ENCODE measurements around the gene TAF7L.
"Not testable (repeated sequence)": the region's sequence is repeated elsewhere in the genome, so short reads cannot be mapped to it uniquely, and the experiment has no call there.

The TAF7L gene, protein sequence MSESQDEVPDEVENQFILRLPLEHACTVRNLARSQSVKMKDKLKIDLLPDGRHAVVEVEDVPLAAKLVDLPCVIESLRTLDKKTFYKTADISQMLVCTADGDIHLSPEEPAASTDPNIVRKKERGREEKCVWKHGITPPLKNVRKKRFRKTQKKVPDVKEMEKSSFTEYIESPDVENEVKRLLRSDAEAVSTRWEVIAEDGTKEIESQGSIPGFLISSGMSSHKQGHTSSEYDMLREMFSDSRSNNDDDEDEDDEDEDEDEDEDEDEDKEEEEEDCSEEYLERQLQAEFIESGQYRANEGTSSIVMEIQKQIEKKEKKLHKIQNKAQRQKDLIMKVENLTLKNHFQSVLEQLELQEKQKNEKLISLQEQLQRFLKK

DNA sequence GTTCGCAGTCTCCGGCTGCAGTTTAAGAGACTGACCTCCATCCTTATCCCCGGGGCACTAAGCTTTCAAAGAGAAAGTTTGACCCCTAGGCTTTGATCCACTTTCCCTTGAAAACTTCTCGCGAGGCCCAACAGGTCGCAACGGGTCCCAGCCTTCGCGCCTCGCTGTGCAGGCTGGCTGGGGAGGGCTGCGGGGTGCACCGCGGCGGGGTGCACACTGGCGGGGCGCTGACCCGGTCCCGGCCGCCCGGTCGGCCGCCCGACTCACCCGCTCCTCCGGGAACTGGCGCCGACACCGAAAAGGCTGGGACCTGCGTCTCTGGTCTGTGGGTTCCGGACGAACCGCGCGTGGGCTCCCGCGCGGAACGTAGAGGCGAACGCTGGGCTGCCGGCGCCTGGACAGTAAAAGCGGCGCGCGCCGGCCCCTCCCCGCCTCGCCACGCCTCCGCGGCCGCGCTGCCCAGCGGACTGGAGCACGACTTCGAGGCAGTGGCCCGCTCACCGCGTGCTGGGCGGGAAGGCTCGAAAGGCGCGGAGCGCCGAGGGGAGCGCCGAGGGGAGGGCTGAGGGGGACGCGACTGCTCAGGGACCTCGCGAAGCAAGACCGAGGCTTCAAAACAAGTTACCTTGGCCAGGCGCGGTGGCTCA, at the start of gene TAF7L:
TSS of gene TAF7L (minus strand) at position 378 of the 647 bp plus-strand sequence. CDS start 3,791 bp downstream, outside the sequence.
- peak in 1 of 2 experiments; percentile 4 for DNase-seq

DNA sequence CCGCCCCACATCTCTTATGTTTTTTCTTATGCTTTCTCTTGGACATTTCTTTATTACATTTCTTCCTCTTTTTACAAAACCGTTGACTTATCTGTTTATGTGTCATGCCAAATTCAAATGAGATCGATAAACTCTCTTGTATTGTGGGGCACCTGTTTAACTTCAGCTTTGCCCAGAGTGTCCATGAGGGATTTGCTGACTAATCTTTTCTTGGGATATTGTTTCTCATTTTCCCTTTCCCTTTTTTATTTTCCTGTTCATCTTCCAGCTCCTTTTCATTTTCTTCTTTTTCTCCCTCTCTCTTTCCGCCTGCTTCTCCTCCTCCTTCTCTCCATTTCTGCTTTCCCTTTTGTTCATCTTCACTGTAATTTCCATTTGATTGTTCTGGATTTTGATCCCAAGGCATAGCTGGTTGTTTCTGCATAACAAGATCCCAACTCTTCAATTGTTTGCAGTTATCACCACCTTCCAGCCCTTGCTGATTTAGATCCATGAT, 46.7 kb upstream of the TAF7L start:
- DNase-seq = no peak

DNA sequence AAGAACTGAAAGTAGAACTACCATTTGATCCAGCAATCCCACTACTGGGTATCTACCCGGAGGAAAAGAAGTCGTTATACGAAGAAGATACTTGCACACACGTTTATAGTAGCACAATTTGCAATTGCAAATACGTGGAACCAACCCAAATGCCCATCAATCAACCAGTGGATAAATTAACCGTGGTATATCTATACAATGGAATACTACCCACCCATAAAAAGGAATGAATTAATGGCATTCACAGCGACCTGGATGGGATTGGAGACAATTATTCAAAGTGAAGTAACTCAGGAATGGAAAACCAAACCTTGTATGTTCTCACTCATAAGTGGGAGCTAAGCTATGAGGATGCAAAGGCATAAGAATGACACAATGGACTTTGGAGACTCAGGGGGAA, 43.2 kb upstream of the TAF7L start:
- not testable (repeated sequence) for DNase-seq

DNA sequence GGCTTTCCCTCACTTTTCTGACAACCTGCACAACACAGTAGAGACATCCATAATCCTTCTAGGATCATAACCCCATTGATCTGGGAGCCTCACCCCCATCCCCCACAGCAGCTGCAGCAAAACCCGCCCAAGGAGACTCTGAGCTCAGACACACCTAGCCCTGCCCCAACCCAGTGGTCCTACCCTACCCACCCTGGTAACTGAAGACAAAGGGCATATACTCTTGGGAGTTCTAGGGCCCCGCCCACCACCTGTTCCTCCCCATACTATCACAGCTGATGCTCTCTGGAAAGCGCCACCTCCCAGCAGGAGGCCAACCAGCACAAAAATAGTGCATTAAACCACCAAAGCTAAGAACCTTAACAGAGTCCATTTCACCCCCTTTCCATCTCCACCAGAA, 35.5 kb upstream of the TAF7L start:
- DNase-seq = not testable (repeated sequence)

DNA sequence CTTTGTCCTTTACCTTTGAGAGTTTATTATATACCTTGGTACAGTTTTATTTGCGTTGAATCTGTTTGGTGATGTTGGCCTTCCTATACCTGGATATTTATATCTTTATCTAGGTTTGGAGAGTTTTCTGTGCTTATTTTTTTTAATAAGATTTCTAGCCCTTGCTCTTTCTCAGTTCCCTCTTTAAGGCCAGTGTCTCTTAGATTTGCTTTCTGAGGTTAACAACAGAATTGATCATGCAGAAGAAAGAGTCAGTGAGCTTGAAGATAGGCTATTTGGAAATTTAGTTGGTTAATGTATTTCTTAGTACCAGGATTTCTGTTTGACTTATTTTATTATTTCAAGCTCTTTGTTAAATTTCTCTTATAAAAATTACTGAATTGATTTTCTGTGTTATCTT, 12.7 kb upstream of the TAF7L start:
- DNase-seq = no peak

DNA sequence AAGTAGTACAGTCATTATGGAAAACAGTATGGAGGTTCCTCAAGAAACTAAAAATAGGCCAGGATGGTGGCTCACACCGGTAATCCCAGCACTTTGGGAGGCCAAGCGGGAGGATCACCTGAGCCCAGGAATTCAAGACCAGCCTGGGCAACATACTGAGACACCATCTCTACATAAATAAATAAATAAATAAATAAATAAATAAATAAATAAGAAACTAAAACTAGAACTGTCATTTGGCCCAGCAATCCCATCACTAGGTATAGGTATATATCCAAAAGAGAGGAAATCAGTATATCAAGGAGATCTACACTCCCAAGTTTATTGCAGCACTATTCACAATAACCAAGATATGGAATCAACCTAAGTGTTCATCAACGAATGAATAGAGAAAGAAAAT, 4.5 kb upstream of the TAF7L start:
- DNase-seq = not testable (repeated sequence)

DNA sequence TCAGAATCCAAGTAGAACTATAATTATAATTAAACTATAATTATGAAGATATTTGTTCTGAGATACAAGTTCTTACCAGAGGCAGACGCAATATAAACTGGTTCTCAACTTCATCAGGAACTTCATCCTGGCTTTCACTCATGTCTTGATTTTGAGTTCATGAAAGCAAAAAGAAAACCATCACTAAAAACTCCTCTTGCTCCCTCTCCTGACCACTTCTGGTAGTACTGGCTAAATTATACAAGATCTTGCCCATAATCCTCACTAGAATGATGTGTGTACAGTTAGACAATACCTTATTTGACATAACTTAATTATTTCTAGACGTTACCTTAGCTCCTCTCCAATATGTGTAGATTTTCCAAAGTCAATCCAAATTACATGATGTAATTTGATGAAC, 3.7 kb downstream of the TAF7L start:
- DNase-seq = peak; percentile 12 to 61

DNA sequence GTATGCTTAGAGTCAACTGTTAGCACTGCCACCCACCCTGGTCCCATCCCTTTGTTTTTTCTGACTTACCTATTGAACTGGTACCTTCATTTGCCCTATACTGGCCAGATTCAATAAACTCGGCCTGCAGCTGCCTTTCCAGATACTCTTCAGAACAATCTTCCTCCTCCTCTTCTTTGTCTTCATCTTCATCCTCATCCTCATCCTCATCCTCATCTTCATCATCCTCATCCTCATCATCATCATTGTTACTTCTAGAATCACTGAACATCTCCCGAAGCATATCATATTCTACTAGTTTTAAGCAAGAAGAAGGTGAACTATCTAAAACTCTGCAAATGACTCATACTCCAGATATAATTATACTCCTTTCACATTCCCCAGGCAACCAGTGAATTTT, 14.9 kb downstream of the TAF7L start:
- no peak for DNase-seq

DNA sequence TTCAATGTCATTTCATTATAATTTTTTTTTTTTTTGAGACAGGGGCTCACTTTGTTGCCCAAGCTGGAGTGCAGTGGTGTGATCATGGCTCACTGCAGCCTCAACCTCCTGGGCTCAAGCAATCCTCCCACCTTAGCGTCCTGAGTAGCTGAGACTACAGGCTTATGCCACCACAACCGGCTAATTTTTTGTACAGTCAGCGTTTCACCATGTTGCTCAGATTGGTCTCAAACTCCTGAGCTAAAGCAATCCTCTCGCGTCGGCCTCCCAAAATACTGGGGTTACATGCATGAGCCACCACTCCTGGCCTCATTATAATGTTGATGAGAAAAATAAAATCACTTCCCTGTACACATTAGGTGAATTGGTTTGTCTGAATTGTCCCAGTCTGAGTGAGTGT, 16.9 kb downstream of the TAF7L start:
- DNase-seq = no peak

DNA sequence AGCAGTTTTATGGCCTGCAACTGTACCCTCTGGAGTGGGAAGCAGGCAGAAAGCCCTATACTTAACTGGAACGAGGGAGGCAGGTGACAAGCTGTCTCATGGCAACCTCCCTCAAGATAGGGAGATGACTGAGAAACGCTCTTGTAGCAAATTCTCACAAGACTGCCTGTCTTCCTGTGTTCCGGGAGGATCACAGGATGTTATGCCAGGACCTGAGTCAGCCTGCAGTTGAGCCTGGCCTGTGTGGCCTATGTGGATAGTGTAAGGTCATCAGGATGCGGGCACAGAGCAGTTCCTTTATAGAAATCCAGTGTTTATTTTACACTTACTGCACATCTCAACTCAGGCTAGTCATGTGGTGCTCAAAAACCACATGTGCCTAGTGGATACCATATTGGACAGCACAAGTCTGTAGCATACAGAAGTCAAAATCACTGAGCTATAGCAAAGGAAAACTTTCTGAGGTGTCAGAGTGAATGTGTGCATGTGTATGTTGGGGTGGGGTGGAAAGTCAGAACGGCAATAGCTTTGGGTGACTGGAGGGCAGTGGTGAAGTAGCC, 25.2 kb downstream of the TAF7L start:
- no peak for DNase-seq

DNA sequence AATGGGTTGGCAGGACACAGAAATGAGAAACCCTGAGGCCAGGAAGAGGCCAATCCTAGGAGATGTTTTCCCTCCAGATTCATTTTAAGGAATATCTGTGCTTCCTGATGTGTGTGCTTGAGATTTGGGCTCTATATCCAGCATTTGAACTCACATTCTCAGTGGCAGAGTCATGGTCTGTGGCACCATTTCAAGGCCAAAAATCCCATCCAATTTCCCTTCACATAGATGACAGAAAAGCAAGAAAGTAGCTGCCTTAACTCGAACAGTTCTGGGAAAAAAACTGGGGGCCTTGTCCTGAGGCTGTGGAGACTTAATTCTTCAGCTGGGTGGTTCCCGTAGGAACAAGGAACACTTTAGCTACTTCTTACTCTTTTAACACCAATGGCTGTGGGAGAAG, 27.4 kb downstream of the TAF7L start:
- DNase-seq = no peak

DNA sequence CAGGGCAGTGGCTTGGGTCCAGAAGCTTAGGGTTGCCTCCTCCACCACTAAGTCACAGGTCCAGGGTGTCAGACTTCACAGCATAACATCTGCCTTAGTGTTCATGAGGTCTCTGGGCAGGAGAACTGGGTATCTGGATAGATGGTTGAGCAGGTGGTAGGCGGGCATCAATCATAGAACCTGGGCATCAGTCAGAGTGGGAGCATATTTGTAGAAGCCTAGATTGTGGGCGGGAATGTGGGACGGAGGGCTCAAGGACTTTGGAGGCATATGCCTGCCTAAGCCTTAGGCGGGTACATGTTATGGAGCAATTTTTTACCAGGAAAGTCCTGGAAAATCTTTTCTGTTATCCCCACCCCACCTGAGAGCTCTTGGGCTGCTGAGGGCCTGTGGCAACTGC, 28.5 kb downstream of the TAF7L start:
- no peak for DNase-seq

DNA sequence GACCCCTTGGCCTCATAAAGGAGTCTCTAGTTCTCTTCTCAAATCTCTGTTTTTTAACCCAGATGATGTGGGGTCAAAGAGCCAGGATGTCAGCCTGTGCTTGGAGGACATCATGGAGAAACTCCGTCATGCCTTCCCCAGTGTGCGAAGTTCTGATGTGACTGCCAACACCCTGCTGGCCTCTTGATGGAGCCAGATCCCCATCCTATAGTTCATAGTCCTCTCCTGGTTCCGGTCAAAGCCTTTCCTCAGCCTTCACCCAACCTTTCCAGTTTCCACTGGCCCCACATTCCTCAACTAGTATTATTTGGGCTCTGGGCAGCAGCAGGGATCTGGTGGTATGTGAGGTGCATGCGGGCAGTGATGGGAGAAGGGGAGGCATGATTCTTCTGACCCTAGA, 30.7 kb downstream of the TAF7L start:
- DNase-seq = peak; percentile 7 to 48

DNA sequence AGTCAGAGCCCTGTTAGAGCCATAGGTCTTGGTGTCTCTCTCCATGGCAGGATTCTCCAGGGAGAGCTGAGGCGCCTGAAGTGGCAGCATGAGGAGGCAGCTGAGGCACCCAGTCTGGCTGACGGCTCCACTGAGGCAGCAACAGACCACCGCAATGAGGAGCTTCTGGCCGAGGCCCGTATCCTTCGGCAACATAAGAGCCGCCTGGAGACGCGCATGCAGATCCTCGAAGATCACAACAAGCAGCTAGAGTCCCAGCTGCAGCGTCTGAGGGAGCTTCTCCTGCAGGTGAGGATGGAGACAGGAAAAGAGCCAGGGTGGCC, 32.9 kb downstream of the TAF7L start:
- no peak for DNase-seq

DNA sequence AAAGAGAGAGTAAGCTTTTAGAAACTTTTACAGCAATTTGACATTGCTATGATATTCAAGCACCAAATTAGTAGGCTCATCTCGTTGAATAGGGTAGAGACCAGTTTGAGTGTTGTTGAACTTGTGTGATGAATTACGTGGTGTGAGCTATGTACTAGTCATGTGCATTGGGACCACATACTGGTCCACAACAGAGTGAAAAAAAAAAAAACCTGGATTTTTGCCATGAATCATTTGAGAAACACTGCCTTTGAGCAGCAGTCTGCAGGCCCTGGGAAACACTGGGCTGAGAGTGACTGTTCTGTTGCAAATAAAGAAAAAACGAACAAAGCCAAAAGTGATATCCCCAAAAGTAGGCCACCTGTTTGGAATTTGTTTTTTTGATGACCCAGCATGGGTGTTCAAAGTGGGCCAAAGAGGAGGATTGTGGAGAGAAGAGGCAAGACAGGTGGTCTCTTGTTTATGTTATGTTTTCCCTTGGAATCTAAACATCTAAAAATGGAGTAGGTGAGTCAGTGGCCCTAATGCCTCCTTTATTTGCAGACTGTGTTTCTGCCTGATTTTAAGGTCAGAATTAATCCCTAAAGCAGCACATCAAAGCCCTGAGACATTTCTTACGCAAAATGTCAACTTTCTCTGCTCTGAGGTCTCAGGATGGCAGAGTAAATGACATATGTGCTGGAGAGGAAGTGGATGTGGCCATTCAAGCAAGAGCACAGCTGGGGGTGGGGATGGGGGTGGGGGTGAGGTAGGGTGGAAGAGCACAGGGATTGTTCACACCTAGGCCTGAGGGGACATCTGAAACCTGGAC, 33.5 kb downstream of the TAF7L start:
- no peak for DNase-seq

DNA sequence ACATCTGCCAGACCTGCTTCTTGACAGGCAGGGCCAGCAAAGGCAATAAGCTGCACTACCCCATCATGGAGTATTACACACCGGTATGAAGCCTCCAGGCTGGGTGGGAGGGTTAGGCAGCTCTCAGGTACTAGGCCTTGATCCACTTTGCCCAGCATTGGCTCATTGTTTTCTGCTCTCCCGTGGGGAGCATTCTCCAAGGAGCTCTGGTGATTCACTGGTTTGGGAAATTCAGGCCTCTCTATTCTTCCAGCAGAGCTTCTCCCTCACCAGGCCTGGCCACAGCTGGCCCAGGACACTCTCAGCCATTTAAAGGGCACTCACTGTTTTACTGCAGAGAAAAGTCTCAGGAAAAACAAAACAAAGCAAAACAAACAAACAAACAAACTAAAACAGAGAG, 38.5 kb downstream of the TAF7L start:
- DNase-seq = no peak

DNA sequence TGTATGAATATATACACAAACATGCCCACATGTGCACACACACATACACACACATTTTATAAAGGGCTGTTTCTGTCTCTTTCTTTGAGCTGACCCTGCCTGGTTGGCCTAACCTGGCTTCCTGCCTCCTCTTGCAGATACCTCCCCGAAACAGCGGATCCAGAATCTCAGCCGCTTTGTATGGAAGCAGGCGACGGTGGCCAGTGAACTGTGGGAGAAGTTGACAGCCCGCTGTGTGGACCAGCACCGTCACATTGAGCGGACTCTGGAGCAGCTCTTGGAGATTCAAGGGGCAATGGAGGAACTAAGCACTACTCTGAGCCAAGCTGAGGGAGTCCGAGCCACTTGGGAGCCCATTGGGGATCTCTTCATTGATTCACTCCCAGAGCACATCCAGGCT, 49.6 kb downstream of the TAF7L start:
- no peak for DNase-seq

DNA sequence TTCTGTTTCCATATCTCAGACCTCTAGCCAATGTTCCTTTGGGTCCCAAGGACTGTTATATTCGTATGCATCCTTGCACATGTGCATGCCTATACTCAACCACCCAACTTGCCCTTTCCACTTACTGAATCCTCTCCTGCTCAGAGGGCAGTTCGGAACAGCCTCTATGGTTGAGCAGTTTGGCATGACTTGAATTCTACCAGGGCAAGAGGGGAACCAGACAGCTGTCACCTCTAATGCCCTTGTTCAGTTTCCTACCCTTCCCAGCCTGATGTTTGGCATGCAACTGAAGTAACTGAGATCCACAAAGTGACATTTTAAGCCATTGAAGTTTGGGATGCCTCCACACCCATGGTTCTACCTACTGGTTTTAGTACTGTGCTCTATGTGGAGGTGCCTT, 54.1 kb downstream of the TAF7L start:
- DNase-seq = no peak

DNA sequence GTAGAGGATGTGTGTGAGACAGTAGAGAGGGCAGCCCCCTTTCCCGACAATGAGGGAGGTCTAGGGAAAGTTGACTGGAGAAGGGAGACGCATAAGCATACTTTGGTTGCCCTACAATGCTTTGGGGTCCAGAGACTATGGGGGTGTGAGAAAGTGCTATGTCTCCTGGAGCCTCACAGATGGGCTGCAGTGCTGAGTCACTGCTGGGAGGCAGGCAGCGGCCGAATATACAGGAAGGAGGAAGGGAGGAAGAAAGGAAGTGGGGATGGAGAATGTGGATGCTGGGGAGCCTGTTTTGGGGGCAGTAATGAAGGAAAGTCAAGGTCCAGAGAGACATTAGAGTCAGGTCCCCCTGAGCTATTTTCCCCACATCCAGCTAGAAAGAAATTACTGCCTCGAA, 58.8 kb downstream of the TAF7L start:
- no peak for DNase-seq

DNA sequence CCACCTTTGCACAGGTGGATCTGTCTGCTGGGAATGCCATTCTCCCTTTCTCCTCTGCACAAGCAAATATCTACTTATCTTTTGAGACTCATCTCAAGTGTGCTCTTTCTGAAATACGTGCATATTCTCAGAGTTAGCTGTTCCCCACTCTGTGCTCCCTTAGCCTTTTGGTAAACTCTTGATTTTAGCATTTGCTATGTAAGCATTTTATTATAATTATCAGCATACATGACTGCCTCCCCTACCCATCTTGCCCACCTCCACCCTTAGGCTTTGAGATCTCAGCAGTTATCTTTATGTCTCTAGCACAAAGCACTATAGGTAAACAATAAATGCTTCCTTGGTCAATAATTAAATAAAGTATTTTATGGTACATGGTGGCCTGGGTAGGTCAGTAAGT, 60.1 kb downstream of the TAF7L start:
- DNase-seq = no peak

DNA sequence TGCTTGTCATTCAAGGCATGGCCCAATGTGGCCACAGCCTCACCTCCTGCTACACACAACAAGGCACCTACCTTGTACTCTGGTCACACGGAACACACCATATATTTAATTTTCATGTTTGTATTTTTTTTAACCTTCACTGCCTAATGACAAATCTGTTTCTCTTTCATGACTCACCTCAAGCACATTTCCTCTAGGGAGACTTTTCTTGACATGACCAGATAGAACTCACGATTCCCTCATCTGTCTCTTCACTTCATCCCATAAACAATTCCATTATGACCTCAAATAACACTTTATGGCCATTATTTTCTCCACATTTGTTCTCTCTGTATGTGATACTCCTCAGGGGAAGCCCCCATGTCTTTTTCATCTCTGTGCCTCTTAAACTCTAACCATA, 60.5 kb downstream of the TAF7L start:
- no peak for DNase-seq

DNA sequence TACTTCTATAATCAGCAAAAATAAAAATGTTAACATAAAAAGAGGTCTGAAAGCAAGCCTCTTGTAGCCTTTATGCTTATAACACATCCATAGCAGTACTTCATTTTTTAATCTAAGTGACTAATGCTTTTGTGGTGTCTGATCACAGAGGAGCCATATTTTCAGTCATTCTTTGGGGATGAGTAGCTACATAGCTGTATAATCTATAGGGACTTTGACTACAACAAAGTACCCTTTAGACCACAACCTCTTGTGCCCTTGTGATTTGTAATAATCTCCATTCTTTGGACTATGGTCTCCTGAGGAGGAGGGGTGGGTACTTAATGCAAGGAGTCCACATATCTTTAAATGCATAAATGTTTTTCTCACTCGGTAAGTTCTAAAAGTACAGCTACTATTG, 62.0 kb downstream of the TAF7L start:
- no peak for DNase-seq

DNA sequence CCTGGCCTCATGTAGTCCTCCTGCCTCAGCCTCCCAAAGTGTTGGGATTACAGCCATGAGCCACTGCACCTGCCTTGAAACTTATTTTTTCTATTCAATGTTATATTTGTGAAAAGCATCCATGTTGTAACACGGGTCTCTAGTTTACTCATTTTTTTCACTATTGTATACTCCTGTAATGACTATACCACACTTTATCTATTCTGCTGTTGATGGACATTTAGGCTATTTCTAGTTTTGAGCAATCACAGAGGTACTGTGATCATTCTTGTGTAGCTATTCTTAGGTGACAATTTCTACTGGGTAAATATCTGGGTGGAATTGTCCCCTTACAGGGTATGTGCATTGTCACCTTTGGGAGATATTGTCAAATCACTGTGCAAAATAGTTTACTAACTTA, 67.9 kb downstream of the TAF7L start:
- no peak for DNase-seq

Measured in NCI-H526 (cell line).